Fibroblast of upper back skin (primary cell): ENCODE results near the gene SPRED3.
"Not testable (repeated sequence)": the region's sequence is repeated elsewhere in the genome, so short reads cannot be mapped to it uniquely, and the experiment has no call there.

ENCODE experiments used
- DNase-seq: peaks from one replicate; pipeline ENCODE4 v3.0.0-alpha.2; 2013

The SPRED3 gene

GRCh38 chr19:38392707-38393308 lies 4.3 kb downstream of the SPRED3 start:
- peak; percentile 39 for DNase-seq

GRCh38 chr19:38394488-38394887 lies 6.0 kb downstream of the SPRED3 start:
- DNase-seq, result peak; percentile 58

GRCh38 chr19:38395381-38396114 lies 7.1 kb downstream of the SPRED3 start:
- DNase-seq, result no peak

- no peak for DNase-seq
These were observed 10.6 kb downstream of the SPRED3 start for GRCh38 chr19:38399081-38399480.

GRCh38 chr19:38399537-38399936 lies 11.0 kb downstream of the SPRED3 start:
- DNase-seq, result no peak

GRCh38 chr19:38400361-38400760 lies 11.9 kb downstream of the SPRED3 start:
- DNase-seq, result no peak

GRCh38 chr19:38401148-38401547 lies 12.7 kb downstream of the SPRED3 start:
- no peak for DNase-seq

- no peak for DNase-seq
These were observed 14.1 kb downstream of the SPRED3 start for GRCh38 chr19:38402623-38402966.

- peak; percentile 96 for DNase-seq
These were observed 14.6 kb downstream of the SPRED3 start, which contains the start of gene FAM98C for GRCh38 chr19:38402967-38403674. Gene FAM98C, plus strand, starts transcription at chr19:38403093. Its CDS starts 61 bp downstream, at chr19:38403154.

- no peak for DNase-seq
These were observed 16.4 kb downstream of the SPRED3 start for GRCh38 chr19:38404858-38405257.

GRCh38 chr19:38405276-38405675 lies 16.8 kb downstream of the SPRED3 start:
- DNase-seq, result no peak

- peak; percentile 70 for DNase-seq
These were observed 21.2 kb downstream of the SPRED3 start for GRCh38 chr19:38409631-38410133.

- DNase-seq, result not testable (repeated sequence)
These were observed 21.9 kb downstream of the SPRED3 start for GRCh38 chr19:38410407-38410806.

- DNase-seq, result no peak
These were observed 22.7 kb downstream of the SPRED3 start for GRCh38 chr19:38411041-38411712.

- not testable (repeated sequence) for DNase-seq
These were observed 23.4 kb downstream of the SPRED3 start for GRCh38 chr19:38411898-38412297.

GRCh38 chr19:38412491-38412890 lies 24.0 kb downstream of the SPRED3 start:
- DNase-seq, result no peak

GRCh38 chr19:38412961-38413360 lies 24.5 kb downstream of the SPRED3 start:
- no peak for DNase-seq

- no peak for DNase-seq
These were observed 24.9 kb downstream of the SPRED3 start for GRCh38 chr19:38413416-38413815.

- DNase-seq, result no peak
These were observed 28.6 kb downstream of the SPRED3 start for GRCh38 chr19:38417146-38417543.

- no peak for DNase-seq
These were observed 29.3 kb downstream of the SPRED3 start for GRCh38 chr19:38417544-38418506.

GRCh38 chr19:38420935-38421334 lies 32.4 kb downstream of the SPRED3 start:
- no peak for DNase-seq

- DNase-seq, result no peak
These were observed 33.4 kb downstream of the SPRED3 start for GRCh38 chr19:38421856-38422255.
